ENCODE results near the gene ITGA7.

DNA sequence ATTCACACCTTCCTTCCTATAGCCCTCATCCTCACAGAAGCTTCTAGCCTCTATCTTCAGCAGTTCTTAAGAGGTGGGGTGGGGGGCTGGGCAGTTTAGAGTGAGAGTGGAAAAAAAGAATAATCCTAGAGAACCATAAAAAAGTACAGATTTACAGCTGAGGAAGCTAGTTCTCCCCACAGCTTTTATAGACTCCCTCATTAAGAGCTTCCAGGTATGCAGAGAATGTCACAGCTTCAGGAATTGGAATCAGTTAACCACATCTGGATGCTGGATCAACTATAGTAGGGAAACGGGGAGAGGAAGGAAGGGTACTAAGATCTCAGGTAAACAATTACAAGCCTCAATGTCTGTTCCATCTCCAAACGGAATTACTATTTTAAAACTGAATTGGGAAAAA is 47.5 kb upstream of the ITGA7 start:
- TF ChIP-seq, protein P1, sequence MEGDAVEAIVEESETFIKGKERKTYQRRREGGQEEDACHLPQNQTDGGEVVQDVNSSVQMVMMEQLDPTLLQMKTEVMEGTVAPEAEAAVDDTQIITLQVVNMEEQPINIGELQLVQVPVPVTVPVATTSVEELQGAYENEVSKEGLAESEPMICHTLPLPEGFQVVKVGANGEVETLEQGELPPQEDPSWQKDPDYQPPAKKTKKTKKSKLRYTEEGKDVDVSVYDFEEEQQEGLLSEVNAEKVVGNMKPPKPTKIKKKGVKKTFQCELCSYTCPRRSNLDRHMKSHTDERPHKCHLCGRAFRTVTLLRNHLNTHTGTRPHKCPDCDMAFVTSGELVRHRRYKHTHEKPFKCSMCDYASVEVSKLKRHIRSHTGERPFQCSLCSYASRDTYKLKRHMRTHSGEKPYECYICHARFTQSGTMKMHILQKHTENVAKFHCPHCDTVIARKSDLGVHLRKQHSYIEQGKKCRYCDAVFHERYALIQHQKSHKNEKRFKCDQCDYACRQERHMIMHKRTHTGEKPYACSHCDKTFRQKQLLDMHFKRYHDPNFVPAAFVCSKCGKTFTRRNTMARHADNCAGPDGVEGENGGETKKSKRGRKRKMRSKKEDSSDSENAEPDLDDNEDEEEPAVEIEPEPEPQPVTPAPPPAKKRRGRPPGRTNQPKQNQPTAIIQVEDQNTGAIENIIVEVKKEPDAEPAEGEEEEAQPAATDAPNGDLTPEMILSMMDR (IDR thresholded peaks at IDR 0.05): no peak
- TF ChIP-seq POLR2A (IDR thresholded peaks at IDR 0.05) (no peak), POLR2AphosphoS5 (IDR thresholded peaks at IDR 0.05) (no peak), EP300 (IDR thresholded peaks at IDR 0.05) (no peak)

Measured in upper lobe of left lung (tissue), 4 donors.